Measurements from ENCODE around the gene YWHAG. TPM values are rescaled to one million over a fixed set of nuclear protein-coding genes. Genes with fewer than 3 reads are reported as not detected.
"Not testable (repeated sequence)": the region's sequence is repeated elsewhere in the genome, so short reads cannot be mapped to it uniquely, and the experiment has no call there.

Gene YWHAG
- total RNA-seq, 6 donors from 2014 or later: 51.3 to 114 (median 73.4) TPM

DNA sequence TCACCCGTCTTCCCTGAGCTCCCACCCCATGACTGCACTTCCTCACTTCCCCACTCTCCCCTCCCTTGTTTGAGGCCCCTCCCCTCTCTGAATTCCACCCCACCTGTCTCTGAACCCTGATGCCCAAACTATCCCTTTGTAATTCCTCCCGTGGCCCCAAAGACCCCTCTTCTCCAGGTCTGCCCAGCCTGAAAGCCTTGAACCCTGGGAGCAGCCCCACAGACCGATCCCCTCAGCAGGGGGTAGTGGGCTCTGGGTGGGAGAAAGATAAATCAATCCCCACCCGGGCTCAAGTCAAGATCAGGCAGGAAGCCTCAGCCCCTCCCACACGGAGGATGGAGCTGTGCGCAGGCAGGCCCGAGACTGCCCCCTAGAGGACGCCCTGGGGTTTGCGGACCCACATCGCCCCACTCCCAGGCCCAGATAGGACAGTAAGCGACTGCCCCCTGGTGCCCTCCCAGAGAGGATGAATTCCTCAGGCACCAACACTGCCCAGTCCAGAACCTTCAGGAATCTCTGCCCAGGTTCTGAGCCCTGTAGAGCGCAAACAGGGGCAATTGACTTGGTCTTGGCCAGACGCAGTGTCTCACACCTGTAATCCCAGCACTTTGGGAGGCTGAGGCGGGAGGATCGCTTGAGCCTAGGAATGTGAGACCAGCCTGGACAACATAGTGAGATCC, 44.6 kb downstream of the YWHAG start:
- Histone ChIP-seq H3K9me3 (no peaks in the 10 kb centered on the region), H3K27ac (peak overlapping the region in 1 of 4 donors; percentile 35), H3K27me3 (no peaks in the 10 kb centered on the region), H3K4me1 (peaks cover 4 to 15% (median 13%) of the 10 kb centered on the region in 4 donors), H3K36me3 (no peaks in the 10 kb centered on the region), H3K4me3 (no peak overlapping the region)
- TF ChIP-seq POLR2A (IDR thresholded peaks at IDR 0.05) (peak in 1 of 4 donors; percentile 71), POLR2AphosphoS5 (IDR thresholded peaks at IDR 0.05) (peak; percentile 46 to 47), EP300 (IDR thresholded peaks at IDR 0.05) (no peak)
- TF ChIP-seq, protein P1, sequence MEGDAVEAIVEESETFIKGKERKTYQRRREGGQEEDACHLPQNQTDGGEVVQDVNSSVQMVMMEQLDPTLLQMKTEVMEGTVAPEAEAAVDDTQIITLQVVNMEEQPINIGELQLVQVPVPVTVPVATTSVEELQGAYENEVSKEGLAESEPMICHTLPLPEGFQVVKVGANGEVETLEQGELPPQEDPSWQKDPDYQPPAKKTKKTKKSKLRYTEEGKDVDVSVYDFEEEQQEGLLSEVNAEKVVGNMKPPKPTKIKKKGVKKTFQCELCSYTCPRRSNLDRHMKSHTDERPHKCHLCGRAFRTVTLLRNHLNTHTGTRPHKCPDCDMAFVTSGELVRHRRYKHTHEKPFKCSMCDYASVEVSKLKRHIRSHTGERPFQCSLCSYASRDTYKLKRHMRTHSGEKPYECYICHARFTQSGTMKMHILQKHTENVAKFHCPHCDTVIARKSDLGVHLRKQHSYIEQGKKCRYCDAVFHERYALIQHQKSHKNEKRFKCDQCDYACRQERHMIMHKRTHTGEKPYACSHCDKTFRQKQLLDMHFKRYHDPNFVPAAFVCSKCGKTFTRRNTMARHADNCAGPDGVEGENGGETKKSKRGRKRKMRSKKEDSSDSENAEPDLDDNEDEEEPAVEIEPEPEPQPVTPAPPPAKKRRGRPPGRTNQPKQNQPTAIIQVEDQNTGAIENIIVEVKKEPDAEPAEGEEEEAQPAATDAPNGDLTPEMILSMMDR (IDR thresholded peaks at IDR 0.05): peak; percentile 99 to 100 (median 100)
- DNase-seq (peak; percentile 95 to 98), ATAC-seq (ENCODE audit: low FRiP score in 2 of 2) (peak; percentile 88 to 95)
- 6 to 12% methylated on average over 5 to 13 of the region's 15 CpGs for WGBS, 2 donors

DNA sequence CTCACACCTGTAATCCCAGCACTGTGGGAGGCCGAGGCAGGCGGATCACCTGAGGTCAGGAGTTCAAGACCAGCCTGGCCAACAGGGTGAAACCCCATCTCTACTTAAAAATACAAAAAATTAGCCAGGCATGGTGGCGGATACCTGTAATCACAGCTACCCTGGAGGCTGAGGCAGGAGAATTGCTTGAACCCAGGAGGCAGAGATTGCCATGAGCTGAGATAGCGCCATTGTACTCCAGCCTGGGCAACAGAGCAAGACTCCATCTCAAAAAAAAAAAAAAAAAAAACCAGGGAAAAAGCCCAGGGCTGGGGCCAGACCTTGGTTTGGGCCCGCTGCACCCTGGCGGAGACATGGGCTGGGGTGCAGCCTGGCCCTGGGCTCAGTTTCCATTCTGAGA, 47.0 kb downstream of the YWHAG start:
- not testable (repeated sequence) for DNase-seq, H3K4me3 ChIP-seq

DNA sequence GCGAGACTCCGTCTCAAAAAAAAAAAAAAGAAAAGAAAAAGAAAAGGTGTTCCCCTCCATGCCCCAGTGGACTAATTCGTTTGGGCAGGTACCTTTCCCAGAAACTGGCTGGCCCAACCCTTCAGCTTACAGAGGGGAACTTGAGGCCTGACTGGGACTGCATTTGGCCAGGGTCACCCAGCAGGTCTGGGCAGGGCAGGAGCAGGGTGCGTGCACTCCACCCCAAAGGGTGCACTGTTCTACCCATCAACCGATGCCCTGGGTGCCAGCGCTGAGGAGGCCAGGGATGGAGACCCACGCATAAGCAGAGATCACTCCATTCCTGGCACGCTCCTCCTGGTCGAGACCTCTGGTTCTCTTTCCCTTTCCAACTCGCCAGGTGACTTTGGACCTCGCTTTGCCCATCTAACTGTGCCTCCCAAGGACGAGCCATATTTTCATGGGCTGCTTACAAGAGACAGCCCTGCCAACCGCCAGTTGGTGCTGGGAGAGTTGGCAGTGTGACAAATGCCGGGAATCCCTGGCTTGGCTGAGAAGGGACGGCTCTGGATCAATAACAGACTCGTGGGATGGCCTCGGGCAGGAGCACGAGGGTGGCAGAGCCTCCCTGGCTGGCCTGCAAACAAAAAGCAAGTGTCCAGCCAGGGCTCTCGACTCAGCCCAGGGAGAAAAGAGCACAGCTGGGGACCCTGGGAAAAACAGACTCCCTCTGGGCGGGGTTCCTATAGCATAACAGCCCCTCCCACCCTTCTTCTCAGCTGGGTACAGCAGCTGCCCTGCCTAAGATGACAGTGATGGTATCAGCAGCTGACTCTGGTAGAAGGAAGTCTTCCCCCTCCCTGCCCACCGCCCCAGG, 48.5 kb downstream of the YWHAG start:
- H3K4me1 ChIP-seq: peaks cover 9 to 21% (median 15%) of the 10 kb centered on the region in 4 donors
- ATAC-seq (ENCODE audit: low FRiP score in 2 of 2) (no peak), DNase-seq (no peak)
- no peak overlapping the region for H3K4me3 ChIP-seq
- no peaks in the 10 kb centered on the region for H3K27me3 ChIP-seq
- H3K27ac ChIP-seq: no peak overlapping the region
- H3K9me3 ChIP-seq: no peaks in the 10 kb centered on the region
- WGBS, 2 donors: 72 to 73% methylated on average over 16 to 21 of the region's 21 CpGs
- no peaks in the 10 kb centered on the region for H3K36me3 ChIP-seq
- no peak for TF ChIP-seq EP300 (IDR thresholded peaks at IDR 0.05)
- TF ChIP-seq, protein P1 (IDR thresholded peaks at IDR 0.05): no peak
- TF ChIP-seq POLR2A (IDR thresholded peaks at IDR 0.05): no peak

More for the DNA sequence above, 47.0 kb downstream of the YWHAG start:
- not testable (repeated sequence) for H3K27ac ChIP-seq; H3K27me3 ChIP-seq; H3K9me3 ChIP-seq; ATAC-seq (ENCODE audit: low FRiP score in 2 of 2); H3K36me3 ChIP-seq
- H3K4me1 ChIP-seq: peaks cover 5 to 12% (median 9%) of the 10 kb centered on the region in 4 donors
- 97 to 100% methylated on average over 6 of the region's 6 CpGs for WGBS, 2 donors

DNA sequence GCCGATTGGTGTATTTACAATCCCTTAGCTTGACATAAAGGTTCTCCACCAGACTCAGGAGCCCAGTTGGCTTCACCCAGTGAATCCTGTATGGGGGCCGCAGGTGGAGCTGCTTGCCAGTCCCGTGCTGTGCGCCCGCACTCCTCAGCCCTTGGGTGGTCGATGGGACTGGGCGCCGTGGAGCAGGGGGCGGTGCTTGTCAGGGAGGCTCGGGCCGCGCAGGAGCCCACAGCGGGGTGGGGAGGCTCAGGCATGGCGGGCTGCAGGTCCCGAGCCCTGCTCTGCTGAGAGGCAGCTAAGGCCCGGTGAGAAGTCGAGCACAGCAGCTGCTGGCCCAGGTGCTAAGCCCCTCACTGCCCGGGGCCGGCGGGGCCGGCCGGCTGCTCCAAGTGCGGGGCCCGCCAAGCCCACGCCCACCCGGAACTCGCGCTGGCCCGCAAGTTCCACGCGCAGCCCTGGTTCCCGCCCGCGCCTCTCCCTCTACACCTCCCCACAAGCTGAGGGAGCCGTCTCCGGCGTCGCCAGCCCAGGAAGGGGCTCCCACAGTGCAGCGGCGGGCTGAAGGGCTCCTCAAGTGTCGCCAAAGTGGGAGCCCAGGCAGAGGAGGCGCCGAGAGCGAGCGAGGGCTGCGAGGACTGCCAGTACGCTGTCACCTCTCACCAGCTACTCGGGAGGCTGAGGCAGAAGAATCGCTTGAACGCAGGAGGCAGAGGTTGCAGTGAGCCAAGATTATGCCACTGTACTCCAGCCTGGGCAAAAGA, 49.3 kb downstream of the YWHAG start:
- DNase-seq: peak in 1 of 2 donors; percentile 78
- H3K27me3 ChIP-seq; H3K9me3 ChIP-seq; H3K27ac ChIP-seq; ATAC-seq (ENCODE audit: low FRiP score in 2 of 2); H3K36me3 ChIP-seq; H3K4me3 ChIP-seq: not testable (repeated sequence)
- 93 to 98% methylated on average over 22 to 37 of the region's 50 CpGs for WGBS, 2 donors
- H3K4me1 ChIP-seq: peaks cover 12 to 28% (median 20%) of the 10 kb centered on the region in 4 donors

DNA sequence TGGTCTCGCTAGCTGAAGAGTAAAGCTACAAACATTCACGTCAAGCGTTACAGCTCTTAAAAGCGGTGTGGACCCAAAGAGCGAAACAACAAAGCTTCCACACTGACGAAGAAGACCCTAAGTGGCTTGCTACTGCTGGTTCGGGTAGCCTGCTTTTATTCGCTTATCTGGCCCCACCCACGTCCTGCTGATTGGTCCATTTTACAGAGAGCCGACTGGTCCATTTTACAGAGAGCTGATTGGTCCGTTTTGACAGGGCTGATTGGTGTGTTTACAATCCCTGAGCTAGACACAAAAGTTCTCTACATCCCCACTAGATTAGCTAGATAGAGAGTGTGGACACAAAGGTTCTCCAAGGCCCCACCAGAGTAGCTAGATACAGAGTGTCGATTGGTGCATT, 49.9 kb downstream of the YWHAG start:
- H3K4me3 ChIP-seq, H3K36me3 ChIP-seq: not testable (repeated sequence)

DNA sequence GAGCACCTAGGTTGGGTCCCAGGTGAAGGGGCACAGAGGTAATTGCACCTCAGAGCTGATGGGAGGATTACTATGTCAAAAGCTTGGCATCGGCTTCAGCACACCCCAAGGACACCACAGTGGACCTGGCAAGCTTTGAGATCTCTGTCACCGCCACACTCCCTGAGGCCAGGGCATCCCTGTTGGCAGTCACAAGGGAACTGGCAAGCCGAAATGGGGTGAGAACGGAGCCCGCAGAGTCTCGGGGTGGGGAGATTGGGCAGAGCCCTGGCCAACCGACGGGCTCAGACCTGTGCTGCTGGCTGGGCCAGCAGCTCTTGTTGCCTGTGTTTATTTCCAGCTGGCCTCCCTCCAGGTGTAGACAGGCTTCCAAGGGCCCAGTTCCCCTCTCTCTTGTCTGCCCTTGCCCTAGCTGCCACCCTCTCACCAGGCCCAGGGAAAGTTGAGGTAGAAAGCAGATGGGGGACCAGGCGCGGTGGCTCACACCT, 53.9 kb downstream of the YWHAG start:
- Histone ChIP-seq H3K27ac (peak overlapping the region in 3 of 4 donors; percentile 96 to 98 (median 97)), H3K4me3 (no peak overlapping the region), H3K4me1 (peaks cover 22 to 48% (median 34%) of the 10 kb centered on the region in 4 donors), H3K36me3 (peaks cover 0 to 4% (median 0%) of the 10 kb centered on the region in 4 donors), H3K27me3 (no peaks in the 10 kb centered on the region), H3K9me3 (no peaks in the 10 kb centered on the region)
- TF ChIP-seq POLR2AphosphoS5 (IDR thresholded peaks at IDR 0.05) (no peak), POLR2A (IDR thresholded peaks at IDR 0.05) (peak in 1 of 4 donors; percentile 26)
- TF ChIP-seq, protein P1 (IDR thresholded peaks at IDR 0.05): no peak
- DNase-seq: peak in 1 of 2 donors; percentile 78
- ATAC-seq (ENCODE audit: low FRiP score in 2 of 2): peak in 1 of 2 donors; percentile 19
- 36 to 62% methylated on average over 8 to 10 of the region's 10 CpGs for WGBS, 2 donors

More for the DNA sequence above, 49.9 kb downstream of the YWHAG start:
- H3K9me3 ChIP-seq; DNase-seq; H3K27ac ChIP-seq; ATAC-seq (ENCODE audit: low FRiP score in 2 of 2); H3K27me3 ChIP-seq: not testable (repeated sequence)
- peaks cover 15 to 32% (median 25%) of the 10 kb centered on the region in 4 donors for H3K4me1 ChIP-seq
- WGBS, 2 donors: 87% methylated on average over 12 of the region's 12 CpGs
